HEK293T (cell line): ENCODE measurements around the gene ARRDC3.
"Not testable (repeated sequence)": the region's sequence is repeated elsewhere in the genome, so short reads cannot be mapped to it uniquely, and the experiment has no call there.

Experiments
- CTCF ChIA-PET: fragments of 350-600 bp; formaldehyde crosslinking; extraction: SDS; loops from one replicate; lab custom pipeline; 2021; ENCODE audit warnings: antibody characterized with exemption, inconsistent platforms; lab: Yijun Ruan, JAX
- POLR2A ChIA-PET: fragments of 350-600 bp; formaldehyde crosslinking; extraction: SDS; loops from one replicate; lab custom pipeline; 2020; ENCODE audit warnings: antibody characterized with exemption, inconsistent platforms; lab: Yijun Ruan, JAX
- DNase-seq: peaks from one replicate; pipeline ENCODE4 v3.0.0; 2012; ENCODE audit warnings: mixed read lengths; ENCODE audit errors: extremely low spot score
- ARNT ChIP-seq: fragments of 450-650 bp; IDR thresholded peaks from 2 replicates; pipeline ENCODE4 v1.6.1; 2017; ENCODE audit warnings: mild to moderate bottlenecking
- BHLHE40 ChIP-seq: fragments of 450-650 bp; IDR thresholded peaks from 2 replicates; pipeline ENCODE4 v1.6.1; 2016; ENCODE audit warnings: mild to moderate bottlenecking, moderate library complexity, borderline replicate concordance
- CTBP1 ChIP-seq: fragments of 450-650 bp; IDR thresholded peaks from 2 replicates; pipeline ENCODE4 v1.6.1; 2016; ENCODE audit warnings: borderline replicate concordance
- ELF4 ChIP-seq: fragments of 450-650 bp; IDR thresholded peaks from 2 replicates; pipeline ENCODE4 v1.6.1; 2017; ENCODE audit warnings: antibody characterized with exemption
- FOXA1 ChIP-seq: fragments of 450-650 bp; IDR thresholded peaks from 2 replicates; pipeline ENCODE4 v1.6.1; 2016; ENCODE audit warnings: mild to moderate bottlenecking
- FOXK2 ChIP-seq: fragments of 450-650 bp; IDR thresholded peaks from 2 replicates; pipeline ENCODE4 v1.6.1; 2016; ENCODE audit warnings: mild to moderate bottlenecking
- FOXM1 ChIP-seq: fragments of 450-650 bp; IDR thresholded peaks from 2 replicates; pipeline ENCODE4 v1.6.1; 2017; ENCODE audit warnings: mild to moderate bottlenecking, borderline replicate concordance
- HDGF ChIP-seq: fragments of 450-650 bp; IDR thresholded peaks from 2 replicates; pipeline ENCODE4 v1.6.1; 2017; ENCODE audit warnings: antibody characterized with exemption, borderline replicate concordance
- L3MBTL2 ChIP-seq: fragments of 450-650 bp; conservative IDR thresholded peaks from 2 replicates; pipeline ENCODE4 v1.6.1; 2016; ENCODE audit warnings: mild to moderate bottlenecking
- LEF1 ChIP-seq: fragments of 450-650 bp; IDR thresholded peaks from 2 replicates; pipeline ENCODE4 v1.6.1; 2017; ENCODE audit warnings: mild to moderate bottlenecking, borderline replicate concordance
- NFRKB ChIP-seq: fragments of 450-650 bp; IDR thresholded peaks from 2 replicates; pipeline ENCODE4 v1.6.1; 2016; ENCODE audit warnings: mild to moderate bottlenecking, moderate library complexity
- SP1 ChIP-seq: fragments of 450-650 bp; IDR thresholded peaks from 2 replicates; pipeline ENCODE4 v1.6.1; 2017
- SUZ12 ChIP-seq: fragments of 450-650 bp; IDR thresholded peaks from 2 replicates; pipeline ENCODE4 v1.6.1; 2016; ENCODE audit warnings: mild to moderate bottlenecking
- TARDBP ChIP-seq: fragments of 450-650 bp; IDR thresholded peaks from 2 replicates; pipeline ENCODE4 v1.6.1; 2016
- ZNF384 ChIP-seq: fragments of 450-650 bp; IDR thresholded peaks from 2 replicates; pipeline ENCODE4 v1.6.1; 2016
- TF ChIP-seq, protein P1 (sequence below): fragments of 450-650 bp; IDR thresholded peaks from 2 replicates; pipeline ENCODE4 v1.6.1; 2016

The ARRDC3 gene

GRCh38 chr5:91343916-91344315 lies 39.2 kb downstream of the ARRDC3 start:
- TF ChIP-seq L3MBTL2: no peak
- TF ChIP-seq NFRKB: no peak
- TF ChIP-seq HDGF: no peak
- TF ChIP-seq FOXK2: no peak
- TF ChIP-seq, protein P1, sequence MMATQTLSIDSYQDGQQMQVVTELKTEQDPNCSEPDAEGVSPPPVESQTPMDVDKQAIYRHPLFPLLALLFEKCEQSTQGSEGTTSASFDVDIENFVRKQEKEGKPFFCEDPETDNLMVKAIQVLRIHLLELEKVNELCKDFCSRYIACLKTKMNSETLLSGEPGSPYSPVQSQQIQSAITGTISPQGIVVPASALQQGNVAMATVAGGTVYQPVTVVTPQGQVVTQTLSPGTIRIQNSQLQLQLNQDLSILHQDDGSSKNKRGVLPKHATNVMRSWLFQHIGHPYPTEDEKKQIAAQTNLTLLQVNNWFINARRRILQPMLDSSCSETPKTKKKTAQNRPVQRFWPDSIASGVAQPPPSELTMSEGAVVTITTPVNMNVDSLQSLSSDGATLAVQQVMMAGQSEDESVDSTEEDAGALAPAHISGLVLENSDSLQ: no peak
- TF ChIP-seq FOXA1: no peak
- no peak for DNase-seq
- ChIA-PET POLR2A (interaction anchor here (0.6 kb wide), 1 partner anchor 78 kb away, joined by 3 read pairs; no protein-coding TSS in a partner anchor), CTCF (no interaction called here)

DNA sequence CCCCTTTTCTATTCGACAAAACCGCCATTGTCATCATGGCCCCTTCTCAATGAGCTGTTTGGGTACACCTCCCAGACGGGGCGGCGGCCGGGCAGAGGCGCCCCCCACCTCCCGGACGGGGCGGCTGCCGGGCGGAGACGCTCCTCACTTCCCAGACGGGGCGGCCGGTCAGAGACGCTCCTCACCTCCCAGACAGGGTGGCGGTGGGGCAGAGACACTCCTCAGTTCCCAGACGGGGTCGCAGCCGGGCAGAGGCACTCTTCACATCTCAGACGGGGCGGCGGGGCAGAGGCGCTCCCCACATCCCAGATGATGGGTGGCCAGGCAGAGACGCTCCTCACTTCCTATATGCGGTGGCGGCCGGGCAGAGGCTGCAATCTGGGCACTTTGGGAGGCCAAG lies 40.2 kb downstream of the ARRDC3 start:
- POLR2A ChIA-PET: interaction anchor here (1.2 to 1.5 kb wide), 2 partner anchors 13 to 40 kb away, joined by 3 to 5 read pairs; partner anchors contain the start of gene ARRDC3
- CTCF ChIA-PET: interaction anchor here (0.7 kb wide), 1 partner anchor 42 kb away, joined by 4 read pairs; no protein-coding TSS in a partner anchor
- not testable (repeated sequence) for DNase-seq

DNA sequence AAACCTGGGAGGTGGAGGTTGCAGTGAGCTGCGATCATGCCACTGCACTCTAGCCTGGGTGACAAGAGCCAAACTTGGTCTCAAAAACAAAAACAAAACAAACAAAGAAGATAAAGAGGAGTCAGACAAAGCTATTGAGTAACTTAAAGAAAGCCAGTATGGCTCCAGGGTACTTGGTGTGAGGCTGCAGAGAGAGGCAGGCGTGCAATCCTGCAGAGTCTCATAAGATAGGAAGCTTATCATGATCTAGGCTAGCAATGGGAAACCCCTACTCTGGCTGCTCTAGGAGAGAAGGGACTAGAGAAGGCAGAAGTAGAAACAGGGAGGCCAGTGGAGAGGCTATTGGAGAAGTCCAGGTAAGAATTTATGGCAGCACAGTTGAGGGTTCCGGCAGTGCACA lies 42.0 kb downstream of the ARRDC3 start:
- DNase-seq: no peak
- ChIA-PET CTCF (interaction anchor here (1.7 kb wide), 1 partner anchor 44 kb away, joined by 4 read pairs; no protein-coding TSS in a partner anchor), POLR2A (no interaction called here)
- TF ChIP-seq TARDBP (no peak), CTBP1 (no peak), L3MBTL2 (no peak), FOXK2 (no peak), HDGF (no peak), BHLHE40 (no peak), ZNF384 (no peak), SP1 (no peak), FOXM1 (no peak), LEF1 (no peak), SUZ12 (no peak), NFRKB (no peak), ARNT (no peak)
- TF ChIP-seq, protein P1: no peak

DNA sequence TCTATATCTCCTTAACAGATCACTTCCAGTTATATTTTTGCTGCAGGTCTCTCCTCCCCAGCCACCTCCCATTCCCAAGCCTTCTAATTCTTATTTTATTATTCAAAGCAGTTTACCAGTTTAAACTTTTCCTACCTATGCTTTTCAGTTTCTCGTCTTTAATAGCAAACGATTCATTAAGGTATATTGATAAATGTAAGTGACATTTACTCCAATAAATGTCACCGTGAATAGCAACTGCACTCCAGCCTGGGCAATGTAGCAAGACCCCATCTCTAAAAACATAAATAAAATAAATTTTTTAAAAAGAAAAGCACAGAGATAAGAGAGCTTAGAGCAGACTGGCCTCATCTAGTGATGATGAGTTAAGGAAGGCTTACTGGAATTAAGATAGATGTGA lies 42.6 kb downstream of the ARRDC3 start:
- CTCF ChIA-PET: no interaction called here
- POLR2A ChIA-PET: no interaction called here
- TF ChIP-seq LEF1 (no peak), ARNT (no peak), ELF4 (no peak), TARDBP (no peak), SUZ12 (no peak), SP1 (no peak), L3MBTL2 (no peak), FOXA1 (no peak), CTBP1 (no peak)
- TF ChIP-seq, protein P1: no peak
- no peak for DNase-seq

DNA sequence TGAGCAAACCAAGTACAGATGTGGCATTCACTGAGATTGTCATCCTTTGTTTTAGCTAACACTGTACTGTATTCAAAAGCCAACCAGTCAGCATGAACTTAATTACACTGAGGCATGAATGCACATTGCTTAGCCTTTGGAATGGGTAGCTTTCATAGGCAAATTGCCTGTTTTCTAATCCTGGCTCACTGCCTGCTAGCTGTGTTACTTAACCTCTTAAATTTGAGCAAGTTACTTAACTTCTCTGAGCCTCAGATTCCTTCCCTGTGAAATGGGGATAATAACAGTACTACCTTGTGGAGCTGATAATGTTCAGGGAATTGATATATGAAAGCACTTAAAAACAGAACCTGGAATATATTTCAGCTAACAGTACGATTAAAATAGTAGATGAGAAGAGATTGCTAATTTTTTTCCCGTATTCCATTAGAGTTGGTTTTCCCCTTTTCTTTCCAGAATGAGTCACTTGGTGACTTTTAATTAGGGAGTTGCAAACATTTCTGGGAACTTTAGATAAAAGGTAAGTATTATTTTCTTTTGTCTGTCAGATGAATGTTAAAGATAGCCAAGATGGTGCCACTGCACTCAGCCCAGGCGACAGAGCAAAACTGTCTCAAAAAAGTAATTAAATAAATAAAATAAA lies 43.9 kb downstream of the ARRDC3 start:
- CTCF ChIA-PET: no interaction called here
- DNase-seq: no peak
- POLR2A ChIA-PET: no interaction called here
- TF ChIP-seq L3MBTL2 (no peak), BHLHE40 (no peak), FOXK2 (no peak), FOXA1 (no peak), SP1 (no peak), ELF4 (no peak), FOXM1 (no peak), CTBP1 (no peak), ARNT (no peak), TARDBP (no peak), ZNF384 (no peak), NFRKB (no peak), HDGF (no peak), LEF1 (no peak), SUZ12 (no peak)
- TF ChIP-seq, protein P1: no peak
